CD1c-positive myeloid dendritic cell (primary cell): ENCODE results near the gene RUBCNL.

Experiments
- DNase-seq: peaks from one replicate; pipeline ENCODE4 v3.0.0-alpha.2; 2016; ENCODE audit errors: extremely low spot score

RUBCNL gene

GRCh38 chr13:46341112-46341711 is 45.8 kb downstream of the RUBCNL start:
- peak; percentile 92 for DNase-seq

GRCh38 chr13:46340631-46341111 is 46.4 kb downstream of the RUBCNL start:
- DNase-seq = no peak

- DNase-seq = no peak
Measured at GRCh38 chr13:46340011-46340410, 47.0 kb downstream of the RUBCNL start.

- peak; percentile 95 for DNase-seq
Measured at GRCh38 chr13:46339035-46339666, 47.9 kb downstream of the RUBCNL start.

GRCh38 chr13:46337700-46338099 is 49.4 kb downstream of the RUBCNL start:
- DNase-seq = no peak

GRCh38 chr13:46334035-46334822 is 52.8 kb downstream of the RUBCNL start:
- no peak for DNase-seq

- no peak for DNase-seq
Measured at GRCh38 chr13:46332772-46333171, 54.3 kb downstream of the RUBCNL start.

- DNase-seq = no peak
Measured at GRCh38 chr13:46329624-46330023, 57.4 kb downstream of the RUBCNL start.

GRCh38 chr13:46327246-46327645 is 59.8 kb downstream of the RUBCNL start:
- no peak for DNase-seq

GRCh38 chr13:46324976-46325375 is 62.1 kb downstream of the RUBCNL start:
- DNase-seq = no peak

GRCh38 chr13:46321494-46322225 is 65.4 kb downstream of the RUBCNL start:
- DNase-seq = peak; percentile 81

GRCh38 chr13:46320821-46321220 is 66.2 kb downstream of the RUBCNL start:
- no peak for DNase-seq

- DNase-seq = peak; percentile 47
Measured at GRCh38 chr13:46320406-46320805, 66.6 kb downstream of the RUBCNL start.

GRCh38 chr13:46318986-46319385 is 68.1 kb downstream of the RUBCNL start:
- peak; percentile 47 for DNase-seq

GRCh38 chr13:46317120-46317519 is 69.9 kb downstream of the RUBCNL start:
- DNase-seq = no peak

- DNase-seq = no peak
Measured at GRCh38 chr13:46315491-46316075, 71.5 kb downstream of the RUBCNL start.

GRCh38 chr13:46315036-46315435 is 72.0 kb downstream of the RUBCNL start:
- no peak for DNase-seq

GRCh38 chr13:46314587-46314986 is 72.5 kb downstream of the RUBCNL start:
- DNase-seq = no peak

- DNase-seq = no peak
Measured at GRCh38 chr13:46313432-46314257, 73.4 kb downstream of the RUBCNL start.

GRCh38 chr13:46313024-46313423 is 74.0 kb downstream of the RUBCNL start:
- DNase-seq = peak; percentile 38

GRCh38 chr13:46311217-46311616 is 75.8 kb downstream of the RUBCNL start:
- no peak for DNase-seq
